ENCODE results near the gene UNK.
A peak's percentile ranks its signal among the peaks of the same experiment; 100 is the strongest.

The UNK gene

DNA sequence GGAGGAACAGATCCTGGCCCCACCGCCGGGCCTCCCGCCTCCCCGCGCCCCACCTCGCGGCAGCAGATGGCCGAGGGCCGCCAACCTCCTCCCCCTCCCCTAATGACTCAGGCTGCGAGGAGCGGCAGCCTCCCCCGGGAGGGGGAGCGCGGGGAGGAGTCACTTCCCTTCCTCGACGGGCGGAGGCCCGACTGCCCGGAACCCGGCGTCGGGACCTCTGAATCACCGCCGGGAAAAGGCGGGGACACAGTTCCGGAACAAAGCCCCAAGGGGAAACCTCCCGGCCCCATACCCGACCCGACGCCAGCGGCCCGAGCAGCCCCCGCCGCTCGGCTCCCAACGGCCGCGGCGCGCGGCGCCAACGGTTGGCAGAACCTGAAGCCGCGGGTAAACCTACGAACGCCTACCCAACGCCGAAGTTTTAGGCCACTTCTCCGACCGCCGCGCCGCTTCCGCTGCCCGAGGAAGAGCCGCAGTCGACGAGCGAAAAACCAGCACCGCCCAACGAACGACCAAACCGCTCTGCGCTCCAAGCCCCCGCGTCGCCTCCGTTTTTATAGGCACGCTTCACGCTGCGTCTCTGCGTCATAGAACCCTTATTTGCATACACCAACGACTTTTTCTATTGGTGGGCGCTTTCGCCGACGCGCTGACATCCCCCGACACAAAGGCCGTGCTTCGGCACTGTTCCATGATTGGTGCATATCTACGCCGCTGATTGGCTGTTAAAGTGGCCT, 5.2 kb upstream of the UNK start:
- no peaks in the 10 kb centered on the region for H3K9me3 ChIP-seq (ENCODE audit: control insufficient read depth in 2 of 2, low read length in 2 of 2)
- peak overlapping the region; percentile 99 to 100 for H3K27ac ChIP-seq (ENCODE audit: low read depth in 2 of 2, low read length in 2 of 2)
- H3K9ac ChIP-seq (ENCODE audit: low read depth in 1 of 2, low read length in 2 of 2): peak overlapping the region; percentile 96 to 99
- peak overlapping the region; percentile 88 to 89 for H3K4me3 ChIP-seq (ENCODE audit: low read length in 2 of 2)
- H3K4me1 ChIP-seq (ENCODE audit: control insufficient read depth in 2 of 2, insufficient read depth in 2 of 2, low read length in 2 of 2): peaks cover 24 to 38% of the 10 kb centered on the region in 2 donors
- H3K36me3 ChIP-seq (ENCODE audit: control insufficient read depth in 2 of 2, insufficient read depth in 2 of 2, low read length in 2 of 2): peaks cover 20 to 21% of the 10 kb centered on the region in 2 donors
- no peaks in the 10 kb centered on the region for H3K27me3 ChIP-seq (ENCODE audit: control insufficient read depth in 2 of 2, insufficient read depth in 2 of 2, low read length in 2 of 2)

DNA sequence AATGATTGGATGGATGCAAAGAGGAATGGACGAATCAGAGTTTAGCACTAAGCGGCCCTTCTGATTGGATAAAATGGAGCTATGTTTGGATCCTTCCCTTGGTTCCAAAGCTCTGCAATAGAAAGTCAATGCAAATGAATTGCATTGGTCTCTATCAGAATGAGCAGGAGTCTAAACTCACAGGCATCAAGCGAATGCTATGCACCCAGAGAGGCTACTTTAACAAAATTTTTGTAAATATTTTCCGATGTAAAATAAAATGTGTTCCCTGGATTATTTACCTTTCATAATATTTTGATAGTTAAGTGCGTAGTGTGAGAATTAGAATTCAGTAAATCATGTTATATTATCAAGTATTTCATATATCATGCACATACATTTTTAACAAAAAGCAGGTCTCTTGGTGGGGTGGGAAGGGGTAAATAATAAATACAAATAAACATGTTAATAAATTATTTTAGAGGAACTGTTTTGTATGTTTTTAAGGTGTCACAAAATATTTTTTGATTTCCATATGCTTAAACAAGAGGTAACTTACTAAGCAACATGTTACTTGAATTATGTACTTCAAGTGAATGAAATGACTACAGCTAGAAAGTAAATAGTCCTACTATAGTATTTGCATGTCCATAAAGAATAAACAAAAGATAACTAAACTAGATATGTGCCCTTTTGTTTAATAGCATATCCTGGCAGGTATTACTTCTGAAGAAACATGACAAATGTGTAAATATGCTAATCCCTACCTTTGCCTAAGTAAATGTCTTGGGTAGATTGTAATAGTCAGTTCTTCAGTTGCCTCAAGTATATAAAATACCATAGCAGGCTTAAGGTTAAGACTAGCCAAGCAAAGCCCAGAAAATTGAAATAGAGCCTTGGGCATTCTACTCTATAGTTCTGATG, 4.4 kb upstream of the UNK start:
- Histone ChIP-seq H3K9me3 (ENCODE audit: control insufficient read depth in 2 of 2, low read length in 2 of 2) (no peaks in the 10 kb centered on the region), H3K4me1 (ENCODE audit: control insufficient read depth in 2 of 2, insufficient read depth in 2 of 2, low read length in 2 of 2) (peaks cover 26 to 40% of the 10 kb centered on the region in 2 donors), H3K36me3 (ENCODE audit: control insufficient read depth in 2 of 2, insufficient read depth in 2 of 2, low read length in 2 of 2) (peaks cover 18 to 21% of the 10 kb centered on the region in 2 donors), H3K9ac (ENCODE audit: low read depth in 1 of 2, low read length in 2 of 2) (no peak overlapping the region), H3K4me3 (ENCODE audit: low read length in 2 of 2) (no peak overlapping the region), H3K27ac (ENCODE audit: low read depth in 2 of 2, low read length in 2 of 2) (peak overlapping the region; percentile 32), H3K27me3 (ENCODE audit: control insufficient read depth in 2 of 2, insufficient read depth in 2 of 2, low read length in 2 of 2) (no peaks in the 10 kb centered on the region)

DNA sequence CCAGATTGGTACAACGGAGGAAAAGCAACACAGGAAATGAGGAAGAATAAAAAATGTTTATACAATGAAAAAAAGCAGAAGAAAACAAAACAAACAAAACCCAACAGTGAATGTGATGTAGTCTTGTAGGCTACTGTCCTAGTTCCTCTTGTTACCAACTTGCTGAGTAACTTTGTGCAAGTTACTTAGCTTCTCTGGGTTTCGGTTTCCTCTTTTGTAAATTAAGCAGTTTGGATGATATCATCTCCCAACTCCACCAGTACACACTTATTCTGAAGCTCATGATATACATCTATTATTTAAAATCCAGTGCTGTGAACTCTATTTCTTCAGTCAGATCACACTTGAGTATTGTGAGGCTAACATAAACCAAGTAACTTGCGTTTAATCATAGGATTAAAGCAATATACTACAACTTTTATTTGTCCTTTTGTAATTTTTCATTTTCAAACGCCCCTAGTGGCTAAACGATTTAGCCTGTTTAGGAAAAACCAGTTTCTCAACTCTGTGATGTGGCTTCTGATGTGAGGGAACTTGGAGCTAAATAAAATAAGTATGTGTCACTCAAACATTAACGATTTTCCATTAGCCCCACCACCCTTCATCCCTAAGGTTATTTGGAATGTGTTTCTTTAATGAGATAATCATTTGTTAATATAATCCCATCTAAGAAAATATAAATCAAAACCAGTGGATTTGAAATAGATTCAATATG, 1.4 kb upstream of the UNK start:
- Histone ChIP-seq H3K36me3 (ENCODE audit: control insufficient read depth in 2 of 2, insufficient read depth in 2 of 2, low read length in 2 of 2) (peaks cover 4 to 7% of the 10 kb centered on the region in 2 donors), H3K27ac (ENCODE audit: low read depth in 2 of 2, low read length in 2 of 2) (peak overlapping the region; percentile 93 to 100), H3K4me3 (ENCODE audit: low read length in 2 of 2) (peak overlapping the region in 1 of 2 donors; percentile 90), H3K9ac (ENCODE audit: low read depth in 1 of 2, low read length in 2 of 2) (peak overlapping the region; percentile 76), H3K4me1 (ENCODE audit: control insufficient read depth in 2 of 2, insufficient read depth in 2 of 2, low read length in 2 of 2) (peaks cover 24 to 32% of the 10 kb centered on the region in 2 donors), H3K27me3 (ENCODE audit: control insufficient read depth in 2 of 2, insufficient read depth in 2 of 2, low read length in 2 of 2) (no peaks in the 10 kb centered on the region), H3K9me3 (ENCODE audit: control insufficient read depth in 2 of 2, low read length in 2 of 2) (no peaks in the 10 kb centered on the region)

DNA sequence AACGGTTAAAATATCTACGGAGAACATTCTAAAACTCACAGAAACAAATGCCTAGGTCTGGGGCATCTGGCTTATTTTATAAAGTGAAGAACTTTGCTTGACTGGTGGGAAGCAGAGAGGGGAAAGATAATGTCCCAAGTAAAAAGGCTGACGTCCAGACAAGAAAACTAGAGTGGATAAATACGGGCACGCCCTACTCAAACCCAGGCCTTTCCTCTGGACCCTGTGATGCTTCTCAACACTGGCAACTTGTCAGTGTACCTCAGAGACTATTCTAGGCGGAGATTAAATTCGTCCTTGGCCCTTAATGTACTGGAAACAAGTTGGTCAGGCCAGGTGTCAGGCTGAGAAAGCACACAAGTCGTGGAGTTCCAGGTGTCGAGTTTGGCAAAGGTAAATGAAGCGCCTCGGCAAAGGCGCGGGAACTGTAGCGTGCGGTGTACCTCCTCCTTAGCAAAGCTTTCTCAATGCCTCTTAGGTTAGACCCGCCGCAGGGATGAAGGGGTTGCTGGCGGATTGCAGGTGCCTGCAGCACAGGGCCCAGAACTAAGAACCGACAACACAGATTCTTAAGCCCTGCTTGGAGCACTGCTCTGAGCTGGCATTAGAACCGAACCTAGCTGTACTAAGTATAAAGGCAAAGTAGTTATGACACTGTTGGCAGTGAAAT, 668 bp upstream of the UNK start:
- Histone ChIP-seq H3K4me3 (ENCODE audit: low read length in 2 of 2) (peak overlapping the region; percentile 76 to 90), H3K4me1 (ENCODE audit: control insufficient read depth in 2 of 2, insufficient read depth in 2 of 2, low read length in 2 of 2) (peaks cover 24 to 31% of the 10 kb centered on the region in 2 donors), H3K9me3 (ENCODE audit: control insufficient read depth in 2 of 2, low read length in 2 of 2) (no peaks in the 10 kb centered on the region), H3K36me3 (ENCODE audit: control insufficient read depth in 2 of 2, insufficient read depth in 2 of 2, low read length in 2 of 2) (peaks cover 0 to under 1% of the 10 kb centered on the region in 2 donors), H3K27me3 (ENCODE audit: control insufficient read depth in 2 of 2, insufficient read depth in 2 of 2, low read length in 2 of 2) (no peaks in the 10 kb centered on the region), H3K9ac (ENCODE audit: low read depth in 1 of 2, low read length in 2 of 2) (peak overlapping the region; percentile 76), H3K27ac (ENCODE audit: low read depth in 2 of 2, low read length in 2 of 2) (peak overlapping the region; percentile 93 to 100)

DNA sequence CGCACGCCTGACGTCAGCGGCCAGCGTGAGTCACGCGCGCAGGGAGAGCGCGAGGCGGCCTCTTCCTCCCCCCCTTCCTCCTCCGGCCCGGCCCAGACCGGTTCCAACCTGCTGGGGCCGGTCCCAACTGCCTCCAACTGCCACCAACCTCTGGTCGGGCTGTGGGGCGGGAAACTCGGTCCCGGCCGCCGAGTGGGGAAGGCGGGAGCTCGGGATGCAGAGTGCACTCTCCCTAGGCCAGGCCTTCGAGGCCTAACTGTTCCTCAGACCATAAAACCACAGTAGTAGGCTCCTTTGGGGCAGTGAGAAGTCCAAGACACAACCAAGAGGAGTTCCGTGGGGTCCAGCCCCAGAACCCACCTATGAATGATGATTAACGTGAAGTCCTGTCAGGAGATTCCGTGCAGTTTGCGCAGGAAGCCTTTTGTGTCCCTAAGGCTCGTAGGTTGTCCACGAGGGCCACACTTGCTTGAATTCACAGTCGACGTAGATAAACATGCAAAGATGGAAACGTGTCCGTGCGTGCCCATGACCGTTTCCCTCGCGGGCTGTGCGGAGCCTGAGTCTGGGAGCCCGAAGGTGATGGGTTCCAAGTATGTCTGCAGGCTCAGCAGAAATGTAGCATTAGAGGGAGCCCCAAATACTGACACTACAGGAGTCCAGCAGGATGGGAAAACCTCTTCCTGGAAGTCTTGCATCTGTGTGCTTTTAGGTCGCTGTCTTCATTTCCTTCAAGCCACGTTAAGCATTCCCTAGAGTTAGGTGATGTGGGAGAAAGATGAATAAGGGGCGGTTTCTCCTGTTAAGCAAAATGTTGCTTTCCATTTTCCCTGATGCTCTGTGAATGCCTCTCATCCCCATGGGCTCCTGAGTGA, 647 bp downstream of the UNK start:
- peaks cover 24 to 28% of the 10 kb centered on the region in 2 donors for H3K4me1 ChIP-seq (ENCODE audit: control insufficient read depth in 2 of 2, insufficient read depth in 2 of 2, low read length in 2 of 2)

DNA sequence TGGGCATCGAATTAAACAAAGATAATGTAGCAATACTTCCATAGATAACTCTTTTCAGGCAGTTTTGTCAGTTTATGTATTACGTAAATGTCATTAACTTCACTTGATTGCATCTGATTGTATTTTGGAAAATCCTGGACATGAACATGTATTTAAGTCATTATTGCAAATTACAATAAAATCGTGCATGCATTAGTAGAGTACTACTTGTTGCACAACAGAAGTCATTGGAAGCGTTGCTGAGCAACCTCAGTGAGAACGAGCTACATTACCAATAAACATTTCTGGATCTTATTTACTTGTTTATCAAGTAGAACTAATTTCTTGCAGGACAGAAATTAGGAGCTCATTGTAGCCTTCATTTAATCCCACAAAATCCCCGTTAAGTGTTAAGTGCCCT, 6.6 kb downstream of the UNK start:
- H3K27me3 ChIP-seq (ENCODE audit: control insufficient read depth in 2 of 2, insufficient read depth in 2 of 2, low read length in 2 of 2): no peaks in the 10 kb centered on the region
- H3K9me3 ChIP-seq (ENCODE audit: control insufficient read depth in 2 of 2, low read length in 2 of 2): no peaks in the 10 kb centered on the region
- no peak overlapping the region for H3K9ac ChIP-seq (ENCODE audit: low read depth in 1 of 2, low read length in 2 of 2)
- peaks cover 18 to 19% of the 10 kb centered on the region in 2 donors for H3K36me3 ChIP-seq (ENCODE audit: control insufficient read depth in 2 of 2, insufficient read depth in 2 of 2, low read length in 2 of 2)
- H3K27ac ChIP-seq (ENCODE audit: low read depth in 2 of 2, low read length in 2 of 2): no peak overlapping the region
- peaks cover 0 to 6% of the 10 kb centered on the region in 2 donors for H3K4me1 ChIP-seq (ENCODE audit: control insufficient read depth in 2 of 2, insufficient read depth in 2 of 2, low read length in 2 of 2)
- no peak overlapping the region for H3K4me3 ChIP-seq (ENCODE audit: low read length in 2 of 2)

More for the DNA sequence above, 647 bp downstream of the UNK start:
- H3K9ac ChIP-seq (ENCODE audit: low read depth in 1 of 2, low read length in 2 of 2): peak overlapping the region; percentile 76 to 97
- no peaks in the 10 kb centered on the region for H3K36me3 ChIP-seq (ENCODE audit: control insufficient read depth in 2 of 2, insufficient read depth in 2 of 2, low read length in 2 of 2)
- no peaks in the 10 kb centered on the region for H3K27me3 ChIP-seq (ENCODE audit: control insufficient read depth in 2 of 2, insufficient read depth in 2 of 2, low read length in 2 of 2)
- peak overlapping the region; percentile 76 to 90 for H3K4me3 ChIP-seq (ENCODE audit: low read length in 2 of 2)
- peak overlapping the region; percentile 93 to 100 for H3K27ac ChIP-seq (ENCODE audit: low read depth in 2 of 2, low read length in 2 of 2)
- no peaks in the 10 kb centered on the region for H3K9me3 ChIP-seq (ENCODE audit: control insufficient read depth in 2 of 2, low read length in 2 of 2)

DNA sequence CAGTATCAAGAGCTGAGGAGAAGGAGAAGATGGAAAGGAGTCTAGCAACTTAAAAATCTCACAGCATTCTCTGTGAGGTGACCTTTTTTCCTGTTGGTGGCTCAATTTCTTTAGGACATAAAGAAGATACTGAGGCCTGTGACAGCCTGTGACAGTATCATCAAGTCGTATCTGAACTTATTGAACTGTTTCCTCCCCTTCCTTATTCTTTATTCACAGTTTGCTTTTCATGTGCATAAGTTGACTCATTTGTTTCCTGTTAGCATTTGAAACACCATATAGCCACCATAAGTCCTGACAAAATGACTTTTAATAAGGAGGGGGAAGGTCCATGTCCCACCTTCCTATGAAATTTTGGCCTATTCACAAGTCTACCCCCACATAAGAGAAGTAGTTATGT, 8.9 kb downstream of the UNK start:
- H3K9me3 ChIP-seq (ENCODE audit: control insufficient read depth in 2 of 2, low read length in 2 of 2): no peaks in the 10 kb centered on the region
- no peak overlapping the region for H3K4me3 ChIP-seq (ENCODE audit: low read length in 2 of 2)
- no peak overlapping the region for H3K27ac ChIP-seq (ENCODE audit: low read depth in 2 of 2, low read length in 2 of 2)
- H3K36me3 ChIP-seq (ENCODE audit: control insufficient read depth in 2 of 2, insufficient read depth in 2 of 2, low read length in 2 of 2): peaks cover 19 to 24% of the 10 kb centered on the region in 2 donors
- H3K9ac ChIP-seq (ENCODE audit: low read depth in 1 of 2, low read length in 2 of 2): no peak overlapping the region
- H3K27me3 ChIP-seq (ENCODE audit: control insufficient read depth in 2 of 2, insufficient read depth in 2 of 2, low read length in 2 of 2): no peaks in the 10 kb centered on the region
- H3K4me1 ChIP-seq (ENCODE audit: control insufficient read depth in 2 of 2, insufficient read depth in 2 of 2, low read length in 2 of 2): no peaks in the 10 kb centered on the region

DNA sequence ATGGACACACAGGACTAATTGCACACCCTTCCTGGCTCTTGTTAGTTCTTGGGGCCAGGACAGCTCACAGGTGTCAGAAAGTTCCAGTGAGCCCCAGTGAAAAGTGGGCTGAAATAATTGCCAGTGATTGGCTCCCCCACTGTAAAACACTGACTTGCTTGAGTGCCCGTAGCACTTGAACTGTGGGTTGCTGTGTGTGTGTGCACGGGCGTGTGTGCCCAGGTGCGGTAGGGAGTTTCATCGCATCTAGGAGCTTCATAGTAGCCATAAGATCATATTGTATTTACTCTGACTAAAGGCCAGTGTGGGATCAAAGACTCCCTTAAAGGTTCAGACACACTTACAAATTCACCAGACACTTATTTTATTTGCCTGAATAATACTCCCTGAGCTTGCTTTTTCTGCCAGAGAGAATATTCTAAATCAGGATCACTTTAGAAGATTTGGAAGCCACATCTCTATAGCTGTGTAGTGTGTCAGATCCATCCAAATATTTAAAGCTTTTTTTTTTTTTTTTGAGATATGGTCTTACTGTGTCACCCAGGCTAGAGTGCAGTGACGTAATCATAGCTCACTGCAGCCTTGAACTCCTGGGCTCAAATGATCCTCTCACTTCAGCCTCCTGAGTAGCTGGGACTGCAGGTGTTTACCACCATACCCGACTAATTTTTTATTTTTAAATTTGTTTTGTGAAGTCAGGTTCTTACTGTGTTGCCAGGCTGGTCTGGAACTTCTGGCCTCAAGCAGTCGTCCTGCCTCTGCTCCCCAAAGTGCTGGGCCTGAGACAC, 11.4 kb downstream of the UNK start:
- Histone ChIP-seq H3K27ac (ENCODE audit: low read depth in 2 of 2, low read length in 2 of 2) (no peak overlapping the region), H3K36me3 (ENCODE audit: control insufficient read depth in 2 of 2, insufficient read depth in 2 of 2, low read length in 2 of 2) (peaks cover 23 to 35% of the 10 kb centered on the region in 2 donors), H3K4me3 (ENCODE audit: low read length in 2 of 2) (no peak overlapping the region)

More for the DNA sequence above, 11.4 kb downstream of the UNK start:
- Histone ChIP-seq H3K9ac (ENCODE audit: low read depth in 1 of 2, low read length in 2 of 2) (no peak overlapping the region), H3K9me3 (ENCODE audit: control insufficient read depth in 2 of 2, low read length in 2 of 2) (no peaks in the 10 kb centered on the region), H3K27me3 (ENCODE audit: control insufficient read depth in 2 of 2, insufficient read depth in 2 of 2, low read length in 2 of 2) (no peaks in the 10 kb centered on the region), H3K4me1 (ENCODE audit: control insufficient read depth in 2 of 2, insufficient read depth in 2 of 2, low read length in 2 of 2) (no peaks in the 10 kb centered on the region)
